GM18909 (cell line): ENCODE data around the gene PLXNA4.
"Not testable (repeated sequence)": the region's sequence is repeated elsewhere in the genome, so short reads cannot be mapped to it uniquely, and the experiment has no call there.

ENCODE experiments used
- ATAC-seq: cut with Tn5 transposase; IDR thresholded peaks from one replicate; pipeline ENCODE4 v1.9.1; 2021; ENCODE audit warnings: mild to moderate bottlenecking; ENCODE audit not compliant: unreplicated experiment, poor library complexity

Gene PLXNA4

DNA sequence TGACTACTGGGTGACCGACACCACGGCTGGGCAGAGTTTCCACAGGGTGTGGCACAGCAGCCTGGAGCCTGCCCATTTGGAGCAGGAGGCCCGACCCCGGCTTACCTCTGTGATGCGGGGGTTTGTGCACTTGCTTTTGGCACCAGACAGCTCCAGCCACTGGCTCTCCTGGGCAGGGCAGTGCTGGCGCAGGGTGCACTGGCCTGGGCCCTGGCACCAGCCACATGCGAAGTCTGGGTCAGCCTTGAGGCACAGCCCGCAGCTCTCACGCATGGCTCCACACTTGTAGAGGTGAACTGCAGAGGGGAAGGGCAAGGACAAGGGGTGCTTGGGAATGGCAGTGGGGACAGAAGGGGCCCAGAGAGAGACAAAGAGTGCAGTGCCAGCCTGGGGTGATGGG lies 373.7 kb downstream of the PLXNA4 start:
- ATAC-seq = no peak

DNA sequence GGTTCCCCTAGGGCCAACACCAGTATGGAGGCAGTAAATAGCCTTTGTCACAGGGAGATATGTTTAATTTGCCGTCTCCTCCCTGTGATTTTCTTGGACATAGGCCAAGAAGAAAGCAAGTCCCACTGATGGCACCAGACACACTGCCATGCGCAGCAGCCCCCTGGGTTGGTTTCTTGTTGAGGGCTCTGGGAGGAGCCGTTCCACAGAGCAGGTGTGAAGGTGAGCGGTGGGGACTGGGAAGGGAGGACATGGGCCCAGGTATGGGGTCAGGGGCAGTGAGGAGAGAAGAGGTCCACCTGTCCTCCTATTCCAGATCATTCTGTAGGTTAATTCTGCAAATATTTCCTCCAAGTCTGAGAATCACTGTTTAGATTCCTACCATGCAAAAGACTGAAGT lies 376.1 kb downstream of the PLXNA4 start:
- no peak for ATAC-seq

GRCh38 chr7:132199626-132200025 lies 376.6 kb downstream of the PLXNA4 start:
- no peak for ATAC-seq

DNA sequence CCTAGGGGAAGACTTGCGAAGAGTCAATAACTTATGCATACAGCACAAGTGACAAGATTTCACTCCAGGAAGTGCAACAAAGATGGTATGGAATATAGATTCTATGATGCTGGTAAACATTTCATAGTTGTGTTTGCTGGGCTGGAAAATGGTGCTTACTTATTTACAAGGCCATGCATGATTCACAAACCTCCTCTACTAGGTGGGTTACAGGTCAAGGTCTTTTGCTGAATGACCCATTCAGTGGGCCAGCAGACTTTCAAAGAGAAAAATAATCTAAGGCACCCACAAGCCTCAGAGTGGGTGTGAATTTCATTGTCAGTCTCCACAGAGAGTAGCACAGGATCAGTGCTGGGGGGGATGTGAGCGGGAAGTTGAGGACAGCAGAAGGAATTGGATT lies 378.5 kb downstream of the PLXNA4 start:
- no peak for ATAC-seq

GRCh38 chr7:132193898-132194297 lies 382.4 kb downstream of the PLXNA4 start:
- ATAC-seq = no peak

GRCh38 chr7:132192809-132193208 lies 383.5 kb downstream of the PLXNA4 start:
- no peak for ATAC-seq

DNA sequence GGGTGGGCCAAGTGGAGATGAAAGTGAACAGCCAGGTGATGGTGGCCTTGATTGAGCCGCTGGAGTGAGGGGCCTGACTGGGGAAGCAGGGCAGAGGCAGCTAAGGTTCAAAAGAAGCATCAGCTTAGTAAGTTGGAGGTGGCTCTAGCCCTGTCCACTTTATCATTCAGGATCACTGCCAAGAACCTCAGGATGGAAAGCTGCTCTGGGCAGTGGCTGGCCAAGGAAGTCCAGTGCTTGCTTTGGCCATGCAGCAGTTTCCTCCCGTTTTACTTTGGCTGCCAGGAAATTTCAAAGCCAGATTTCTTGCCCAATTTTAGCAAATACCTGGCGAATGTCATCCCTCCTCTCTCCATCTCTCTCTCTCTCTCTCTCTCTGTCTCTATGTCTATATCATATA lies 384.9 kb downstream of the PLXNA4 start:
- ATAC-seq = no peak

DNA sequence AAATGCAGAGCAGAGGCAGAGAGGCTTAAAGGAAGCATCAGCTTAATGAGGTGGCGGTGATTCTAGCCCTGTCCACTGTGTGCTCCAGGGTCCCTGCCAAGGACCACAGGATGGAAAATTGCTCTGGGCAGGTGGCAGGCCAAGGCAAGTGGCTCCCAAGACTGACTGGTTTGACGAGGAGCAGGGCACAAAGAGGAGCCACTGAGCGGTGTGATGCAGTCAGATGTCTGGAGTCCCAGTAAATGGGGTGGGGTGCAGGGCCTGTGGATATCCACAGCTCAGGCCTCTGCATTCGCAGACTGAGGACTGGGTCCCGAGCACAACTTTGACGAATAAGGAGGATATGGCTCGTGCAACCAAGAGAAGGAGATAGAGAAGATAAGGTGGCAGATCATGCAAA lies 385.6 kb downstream of the PLXNA4 start:
- no peak for ATAC-seq

DNA sequence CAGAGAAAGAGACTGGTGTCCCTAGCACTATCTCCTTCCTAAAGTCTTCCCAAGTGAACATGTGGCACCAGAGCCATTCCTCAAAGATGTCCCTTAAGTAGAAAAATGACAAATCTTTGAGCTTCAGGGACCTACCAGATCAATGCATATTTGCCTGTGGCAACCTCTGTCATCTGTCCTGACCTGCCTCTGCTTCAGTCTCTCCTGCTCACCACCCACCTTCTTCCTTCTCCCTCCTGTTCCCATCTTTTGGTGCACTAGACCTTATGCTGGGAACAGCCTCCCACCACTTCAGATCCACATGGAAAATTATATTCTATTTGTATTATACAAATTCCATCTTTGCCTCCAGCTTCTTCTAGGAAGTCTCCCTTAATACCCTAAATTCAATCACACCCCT lies 386.4 kb downstream of the PLXNA4 start:
- ATAC-seq = no peak

- no peak for ATAC-seq
Observed at GRCh38 chr7:132187869-132188789, 388.1 kb downstream of the PLXNA4 start.

DNA sequence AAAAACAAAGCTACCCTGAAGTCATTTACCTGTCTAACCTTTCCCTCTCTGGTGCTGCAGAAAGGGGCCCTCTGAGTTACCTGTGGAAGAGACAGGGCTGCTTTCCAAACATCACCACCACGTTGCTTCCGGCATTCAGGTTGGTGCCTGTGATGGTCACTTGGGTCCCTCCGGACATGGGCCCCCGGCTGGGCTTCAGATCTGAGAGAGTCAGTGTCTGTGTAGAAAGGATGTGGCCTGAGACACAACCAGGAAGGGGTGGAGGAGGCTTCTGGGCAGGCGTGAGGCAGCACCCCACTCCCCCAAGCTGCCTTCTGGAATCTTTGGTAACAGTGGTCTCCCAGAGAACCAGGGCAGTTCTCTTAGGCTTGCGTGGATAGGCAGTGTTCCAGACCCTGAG lies 388.9 kb downstream of the PLXNA4 start:
- ATAC-seq = no peak

DNA sequence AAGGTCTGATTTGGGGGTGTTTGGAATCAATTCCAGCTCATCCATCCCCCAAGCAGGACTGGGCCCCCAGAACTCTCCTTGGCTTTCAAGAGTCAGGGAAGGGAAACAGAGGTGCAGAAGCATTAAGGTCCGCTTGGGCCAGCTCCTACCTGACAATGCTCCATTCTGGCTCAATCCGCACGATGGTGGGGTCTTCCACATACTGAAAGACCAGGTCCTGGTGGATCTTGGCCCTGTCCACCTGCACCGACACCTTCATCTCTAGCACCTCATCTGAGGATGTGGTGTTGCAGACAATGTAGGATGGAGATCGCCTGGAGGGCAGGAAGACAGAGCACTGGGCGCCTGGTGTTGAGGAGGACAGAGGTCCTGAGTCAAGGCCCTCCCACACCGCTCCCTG lies 391.1 kb downstream of the PLXNA4 start:
- no peak for ATAC-seq

DNA sequence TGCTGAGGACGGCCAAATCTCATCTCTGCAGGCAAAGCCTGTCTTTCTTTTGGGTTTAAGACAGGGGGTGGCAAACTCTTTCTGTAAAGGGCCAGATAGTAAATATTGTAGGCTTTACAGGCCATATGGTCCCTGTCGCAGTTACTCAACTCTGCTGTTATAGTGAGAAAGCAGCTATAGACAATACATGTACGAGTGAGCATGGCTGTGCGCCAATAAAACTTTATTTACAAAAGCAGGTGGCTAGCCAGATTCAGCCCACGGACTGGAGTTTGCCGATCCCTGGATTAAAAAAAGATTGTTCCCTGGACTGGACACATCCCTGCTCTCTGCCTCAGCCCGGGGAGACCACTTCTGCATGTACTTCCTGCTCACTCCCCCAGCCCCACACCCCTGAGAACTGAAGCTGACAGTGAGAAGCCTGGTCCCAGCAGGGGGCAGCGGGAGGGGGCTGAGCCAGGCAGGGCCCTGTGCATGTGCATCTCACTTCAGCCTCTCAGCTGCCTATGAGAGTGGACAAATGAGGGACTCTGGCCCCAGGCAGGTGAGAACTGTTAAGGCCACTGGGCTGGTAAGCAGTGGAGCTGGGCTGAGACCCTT lies 392.4 kb downstream of the PLXNA4 start:
- no peak for ATAC-seq

DNA sequence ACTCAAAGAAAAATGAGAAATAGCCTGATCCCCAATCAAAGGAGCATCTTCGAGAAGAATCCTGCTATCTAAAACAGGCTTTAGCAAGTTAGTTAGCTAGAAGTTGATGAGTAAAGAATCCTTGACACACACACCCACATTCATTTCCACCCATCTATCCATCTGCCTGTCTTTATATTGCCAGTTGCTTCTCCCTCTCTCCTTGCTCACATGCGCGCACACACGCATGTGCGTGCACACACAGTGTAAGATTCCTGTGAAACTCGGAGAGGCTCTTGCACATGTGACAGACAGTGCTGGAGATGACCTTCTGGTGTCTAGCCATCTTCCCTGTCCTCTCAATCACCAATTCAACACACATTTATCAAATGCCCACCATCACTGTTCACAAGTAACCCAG lies 393.3 kb downstream of the PLXNA4 start:
- no peak for ATAC-seq

DNA sequence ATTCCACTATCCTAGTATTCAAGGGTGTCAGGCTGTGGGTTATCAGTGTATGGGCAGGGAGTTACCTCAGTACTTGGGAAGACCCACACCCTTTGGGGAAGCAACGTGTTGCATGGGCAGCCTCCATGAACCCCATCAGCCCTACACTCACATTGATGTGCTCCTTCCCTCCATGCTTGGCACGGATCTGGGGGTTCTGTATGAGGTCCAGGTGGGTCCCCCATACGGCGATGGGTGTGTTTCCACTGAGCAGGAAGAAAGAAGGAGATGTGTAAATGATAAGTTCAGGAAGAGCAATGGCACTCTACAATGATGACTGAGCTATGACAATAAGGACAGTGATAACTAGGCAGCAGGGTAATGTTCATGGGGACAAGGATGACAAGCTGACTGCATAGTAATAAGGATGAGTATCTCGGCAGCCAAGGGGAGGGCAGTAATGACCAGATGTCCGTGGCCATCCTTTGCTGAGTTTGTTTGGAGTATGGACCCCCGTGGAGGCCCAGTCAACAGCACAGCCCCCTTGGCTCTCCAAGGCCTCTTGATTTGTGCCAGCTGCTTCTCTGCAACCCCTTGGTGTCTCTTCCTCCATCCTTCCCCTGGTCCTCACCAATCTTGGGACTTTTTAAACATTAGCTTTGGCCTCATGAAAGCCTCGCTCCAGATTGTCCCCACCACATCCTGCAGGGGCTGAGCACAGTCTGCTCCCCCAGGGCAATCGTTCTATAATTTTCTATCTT lies 394.2 kb downstream of the PLXNA4 start:
- ATAC-seq = no peak

GRCh38 chr7:132181371-132181770 lies 394.9 kb downstream of the PLXNA4 start:
- ATAC-seq = no peak

GRCh38 chr7:132180481-132180880 lies 395.8 kb downstream of the PLXNA4 start:
- no peak for ATAC-seq

- no peak for ATAC-seq
Observed at GRCh38 chr7:132179681-132180080, 396.6 kb downstream of the PLXNA4 start.

DNA sequence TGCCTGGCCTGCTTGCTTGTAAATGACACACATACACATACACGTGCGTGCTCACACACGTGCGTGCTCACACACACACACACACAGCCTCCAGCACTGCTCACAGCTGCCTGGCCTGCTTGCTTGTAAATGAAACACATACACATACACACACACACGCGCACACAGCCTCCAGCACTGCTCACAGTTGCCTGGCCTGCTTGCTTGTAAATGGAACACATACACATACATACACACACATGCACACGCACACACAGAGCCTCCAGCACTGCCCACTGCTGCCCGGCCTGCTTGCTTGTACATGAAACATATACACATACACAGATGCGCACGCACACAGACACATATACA lies 397.2 kb downstream of the PLXNA4 start:
- ATAC-seq = no peak

DNA sequence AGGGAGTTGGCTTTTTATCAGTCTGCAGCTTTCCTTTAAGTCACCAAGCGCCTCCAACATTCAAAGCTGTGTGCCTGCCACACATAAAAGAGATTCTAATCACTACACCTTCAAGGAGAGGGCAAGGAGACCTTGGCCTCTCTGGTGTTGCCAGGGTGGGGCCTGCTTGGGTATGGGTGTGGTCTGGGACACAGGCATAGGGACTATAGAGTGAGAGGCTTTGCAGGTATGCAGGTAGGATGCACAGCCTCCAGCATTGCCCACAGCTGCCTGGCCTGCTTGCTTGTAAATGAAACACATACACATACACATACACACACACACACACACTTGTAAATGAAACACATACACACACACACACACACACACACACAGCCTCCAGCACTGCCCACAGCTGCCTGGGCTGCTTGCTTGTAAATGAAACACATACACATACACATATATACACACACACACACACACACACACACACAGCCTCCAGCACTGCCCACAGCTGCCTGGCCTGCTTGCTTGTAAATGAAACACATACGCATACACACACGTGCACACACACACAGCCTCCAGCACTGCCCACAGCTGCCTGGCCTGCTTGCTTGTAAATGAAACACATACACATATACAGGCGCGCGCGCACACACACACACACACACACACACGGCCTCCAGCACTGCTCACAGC lies 397.7 kb downstream of the PLXNA4 start:
- ATAC-seq = not testable (repeated sequence)
